Lower leg skin (tissue), 3 donors: Measurements from ENCODE around the gene PSMF1.

Experiments used
- CTCF ChIP-seq, 3 donors: fragments of 450-650 bp; IDR thresholded peaks; one replicate each; pipeline ENCODE4 v1.5.1; 2016; ENCODE audit warnings: antibody characterized with exemption in 3 of 3, mild to moderate bottlenecking in 3 of 3, moderate library complexity in 2 of 3
- POLR2A ChIP-seq, 2 donors: fragments of 450-650 bp; IDR thresholded peaks; one replicate each; pipeline ENCODE4 v1.6.1; 2016 to 2017; ENCODE audit warnings: antibody characterized with exemption in 2 of 2, mild to moderate bottlenecking in 1 of 2, moderate library complexity in 1 of 2

- no peak for TF ChIP-seq POLR2A (IDR thresholded peaks at IDR 0.05)
- TF ChIP-seq CTCF (IDR thresholded peaks at IDR 0.05): no peak
These were observed 35.8 kb downstream of the PSMF1 start for GRCh38 chr20:1154226-1154625.
